Activated CD4-positive, alpha-beta T cell treated with anti-CD3 and anti-CD28 coated beads, Interleukin-2, amount 50 U/mL, for 16 hours (primary cell): Measurements from ENCODE around the gene MYPOP.
"Not testable (repeated sequence)": the region's sequence is repeated elsewhere in the genome, so short reads cannot be mapped to it uniquely, and the experiment has no call there.

ENCODE experiments used
- DNase-seq: peaks from one replicate; pipeline ENCODE4 v3.0.0-alpha.2; 2020

The MYPOP gene

GRCh38 chr19:45882652-45883585 lies 19.5 kb downstream of the MYPOP start:
- DNase-seq, result peak; percentile 89

GRCh38 chr19:45881909-45882528 lies 20.4 kb downstream of the MYPOP start:
- DNase-seq, result no peak

- DNase-seq, result peak; percentile 35
Observed at GRCh38 chr19:45881082-45881908, 21.1 kb downstream of the MYPOP start.

GRCh38 chr19:45879971-45880370 lies 22.4 kb downstream of the MYPOP start:
- no peak for DNase-seq

GRCh38 chr19:45879055-45879454 lies 23.4 kb downstream of the MYPOP start:
- no peak for DNase-seq

- DNase-seq, result no peak
Observed at GRCh38 chr19:45878043-45878794, 24.2 kb downstream of the MYPOP start.

- no peak for DNase-seq
Observed at GRCh38 chr19:45876411-45877197, 25.8 kb downstream of the MYPOP start.

GRCh38 chr19:45876161-45876410 lies 26.3 kb downstream of the MYPOP start:
- peak; percentile 52 for DNase-seq

- DNase-seq, result no peak
Observed at GRCh38 chr19:45874620-45874966, 27.8 kb downstream of the MYPOP start.

GRCh38 chr19:45873219-45873772 lies 29.1 kb downstream of the MYPOP start:
- DNase-seq, result no peak

GRCh38 chr19:45872095-45872919 lies 30.1 kb downstream of the MYPOP start:
- no peak for DNase-seq

- no peak for DNase-seq
Observed at GRCh38 chr19:45870798-45871197, 31.6 kb downstream of the MYPOP start.

GRCh38 chr19:45867241-45867640 lies 35.2 kb downstream of the MYPOP start:
- DNase-seq, result not testable (repeated sequence)

- no peak for DNase-seq
Observed at GRCh38 chr19:45866400-45867176, 35.8 kb downstream of the MYPOP start.

- no peak for DNase-seq
Observed at GRCh38 chr19:45865269-45865948, 37.0 kb downstream of the MYPOP start.

- no peak for DNase-seq
Observed at GRCh38 chr19:45864629-45865082, 37.8 kb downstream of the MYPOP start.

- DNase-seq, result peak; percentile 65
Observed at GRCh38 chr19:45863840-45864628, 38.4 kb downstream of the MYPOP start, which contains the start of gene FOXA3. TSS of gene FOXA3 (plus strand) at chr19:45864326. CDS start at chr19:45864457, 131 bp downstream.

- DNase-seq, result no peak
Observed at GRCh38 chr19:45863335-45863839, 39.0 kb downstream of the MYPOP start.
